ENCODE results near the gene CTNNA1.
"Not testable (repeated sequence)": the region's sequence is repeated elsewhere in the genome, so short reads cannot be mapped to it uniquely, and the experiment has no call there.

The CTNNA1 gene

DNA sequence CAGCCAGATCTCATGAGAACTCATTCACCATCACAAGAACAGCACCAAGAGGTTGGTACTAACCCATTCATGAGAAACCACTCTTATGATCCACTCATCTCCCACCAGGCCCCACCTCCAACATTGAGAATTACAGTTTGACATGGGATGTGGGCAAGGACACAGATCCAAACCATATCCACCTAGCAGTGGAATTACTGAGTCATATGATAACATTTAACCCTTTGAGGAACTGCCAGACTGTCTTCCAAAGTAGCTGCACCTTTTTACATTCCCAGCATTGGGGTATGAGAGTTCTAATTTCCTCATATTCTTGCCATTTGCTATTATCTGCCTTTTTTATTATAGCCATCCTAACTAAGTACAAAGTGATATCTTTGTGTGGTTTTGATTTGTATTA, 51.9 kb downstream of the CTNNA1 start:
- no peaks in the 10 kb centered on the region for H3K27me3 ChIP-seq
- no peak overlapping the region for H3K4me3 ChIP-seq (ENCODE audit: low read depth, low read length)
- H3K9me3 ChIP-seq, result no peaks in the 10 kb centered on the region
- no peak for DNase-seq
- H3K4me1 ChIP-seq, result no peaks in the 10 kb centered on the region
- peaks cover 2% of the 10 kb centered on the region; the same call in 1 of the 2 replicates for H3K36me3 ChIP-seq
- TF ChIP-seq, protein P1, sequence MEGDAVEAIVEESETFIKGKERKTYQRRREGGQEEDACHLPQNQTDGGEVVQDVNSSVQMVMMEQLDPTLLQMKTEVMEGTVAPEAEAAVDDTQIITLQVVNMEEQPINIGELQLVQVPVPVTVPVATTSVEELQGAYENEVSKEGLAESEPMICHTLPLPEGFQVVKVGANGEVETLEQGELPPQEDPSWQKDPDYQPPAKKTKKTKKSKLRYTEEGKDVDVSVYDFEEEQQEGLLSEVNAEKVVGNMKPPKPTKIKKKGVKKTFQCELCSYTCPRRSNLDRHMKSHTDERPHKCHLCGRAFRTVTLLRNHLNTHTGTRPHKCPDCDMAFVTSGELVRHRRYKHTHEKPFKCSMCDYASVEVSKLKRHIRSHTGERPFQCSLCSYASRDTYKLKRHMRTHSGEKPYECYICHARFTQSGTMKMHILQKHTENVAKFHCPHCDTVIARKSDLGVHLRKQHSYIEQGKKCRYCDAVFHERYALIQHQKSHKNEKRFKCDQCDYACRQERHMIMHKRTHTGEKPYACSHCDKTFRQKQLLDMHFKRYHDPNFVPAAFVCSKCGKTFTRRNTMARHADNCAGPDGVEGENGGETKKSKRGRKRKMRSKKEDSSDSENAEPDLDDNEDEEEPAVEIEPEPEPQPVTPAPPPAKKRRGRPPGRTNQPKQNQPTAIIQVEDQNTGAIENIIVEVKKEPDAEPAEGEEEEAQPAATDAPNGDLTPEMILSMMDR (IDR thresholded peaks at IDR 0.05; ENCODE audit: low read depth, low read length), result no peak

DNA sequence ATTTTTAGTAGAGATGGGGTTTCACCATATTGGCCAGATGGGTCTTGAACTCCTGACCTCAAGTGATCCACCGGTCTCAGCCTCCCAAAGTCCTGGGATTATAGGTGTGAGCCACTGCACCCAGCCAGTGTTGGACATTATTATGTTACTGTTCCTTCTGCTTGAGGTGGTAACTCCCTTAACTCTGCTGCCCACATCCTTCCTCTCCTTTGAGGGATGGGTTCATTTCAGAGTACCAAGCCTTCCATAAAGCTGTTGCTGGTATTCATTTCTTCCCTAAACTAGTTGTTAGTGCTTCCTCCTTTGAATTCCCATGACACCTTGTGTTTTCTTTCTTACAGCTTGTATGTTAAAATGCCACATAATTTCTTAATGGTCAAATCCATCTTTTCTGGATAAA, 54.0 kb downstream of the CTNNA1 start:
- no peaks in the 10 kb centered on the region for H3K27me3 ChIP-seq
- TF ChIP-seq, protein P1 (IDR thresholded peaks at IDR 0.05; ENCODE audit: low read depth, low read length), result no peak
- no peak overlapping the region for H3K4me3 ChIP-seq (ENCODE audit: low read depth, low read length)
- H3K36me3 ChIP-seq, result peaks cover 3% of the 10 kb centered on the region; the same call in 1 of the 2 replicates
- no peaks in the 10 kb centered on the region for H3K9me3 ChIP-seq
- H3K4me1 ChIP-seq, result no peaks in the 10 kb centered on the region
- no peak for DNase-seq

DNA sequence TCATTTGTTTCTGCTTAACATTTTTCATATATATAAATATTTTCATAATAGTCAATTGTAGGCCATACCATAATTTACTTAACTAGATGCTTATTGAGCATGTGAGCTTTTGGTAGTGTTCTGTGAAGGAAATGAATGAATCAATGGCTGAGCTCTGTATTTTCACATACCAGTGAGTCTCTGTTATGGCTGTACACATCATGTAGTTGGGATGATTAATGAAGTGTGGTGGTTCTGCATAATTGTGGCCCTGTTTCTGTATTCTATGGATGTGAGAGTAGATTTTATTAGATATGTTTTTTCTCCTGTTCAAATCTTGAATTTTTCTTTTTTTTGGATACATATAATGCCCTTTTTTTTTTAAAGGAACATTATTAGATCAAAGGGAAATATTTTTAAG, 56.2 kb downstream of the CTNNA1 start:
- TF ChIP-seq, protein P1 (IDR thresholded peaks at IDR 0.05; ENCODE audit: low read depth, low read length), result no peak
- Histone ChIP-seq H3K36me3 (peaks cover 5% of the 10 kb centered on the region; the same call in 1 of the 2 replicates), H3K9me3 (no peaks in the 10 kb centered on the region), H3K27me3 (no peaks in the 10 kb centered on the region), H3K4me1 (no peaks in the 10 kb centered on the region), H3K4me3 (ENCODE audit: low read depth, low read length) (no peak overlapping the region)
- DNase-seq, result no peak

DNA sequence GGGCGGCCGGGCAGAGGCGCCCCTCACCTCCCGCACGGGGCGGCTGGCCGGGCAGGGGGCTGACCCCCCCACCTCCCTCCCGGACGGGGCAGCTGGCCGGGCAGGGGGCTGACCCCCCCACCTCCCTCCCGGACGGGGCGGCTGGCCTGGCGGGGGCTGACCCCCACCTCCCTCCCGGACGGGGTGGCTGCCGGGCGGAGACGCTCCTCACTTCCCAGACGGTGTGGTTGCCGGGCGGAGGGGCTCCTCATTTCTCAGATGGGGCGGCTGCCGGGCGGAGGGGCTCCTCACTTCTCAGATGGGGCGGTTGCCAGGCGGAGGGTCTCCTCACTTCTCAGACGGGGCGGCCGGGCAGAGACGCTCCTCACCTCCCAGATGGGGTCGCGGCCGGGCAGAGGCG, 57.6 kb downstream of the CTNNA1 start:
- not testable (repeated sequence) for H3K4me1 ChIP-seq; H3K9me3 ChIP-seq; H3K36me3 ChIP-seq; DNase-seq; H3K4me3 ChIP-seq (ENCODE audit: low read depth, low read length); H3K27me3 ChIP-seq

DNA sequence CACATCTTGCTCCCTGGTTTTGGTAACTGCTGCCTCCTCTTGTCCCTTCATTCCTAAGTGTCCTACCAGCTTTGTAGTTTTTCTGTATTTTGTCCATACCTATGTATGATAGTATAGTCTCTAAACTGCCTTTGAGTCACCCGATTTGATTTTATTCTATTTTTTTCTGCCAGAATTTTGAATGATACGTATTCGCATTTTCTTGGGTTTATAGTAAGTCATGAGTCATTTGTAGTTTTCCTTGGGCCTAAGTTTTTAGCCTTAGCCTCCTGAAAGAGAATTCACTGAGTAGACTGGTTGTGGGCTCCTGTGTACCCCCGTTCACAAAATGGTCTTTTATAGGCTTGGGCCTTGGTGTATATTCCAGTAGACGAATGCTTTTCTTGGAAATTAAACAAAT, 62.3 kb downstream of the CTNNA1 start:
- Histone ChIP-seq H3K4me1 (no peaks in the 10 kb centered on the region), H3K4me3 (ENCODE audit: low read depth, low read length) (no peak overlapping the region), H3K9me3 (no peaks in the 10 kb centered on the region), H3K27me3 (no peaks in the 10 kb centered on the region), H3K36me3 (peaks cover 3% of the 10 kb centered on the region; the same call in 1 of the 2 replicates)
- no peak for DNase-seq
- TF ChIP-seq, protein P1 (IDR thresholded peaks at IDR 0.05; ENCODE audit: low read depth, low read length), result no peak

DNA sequence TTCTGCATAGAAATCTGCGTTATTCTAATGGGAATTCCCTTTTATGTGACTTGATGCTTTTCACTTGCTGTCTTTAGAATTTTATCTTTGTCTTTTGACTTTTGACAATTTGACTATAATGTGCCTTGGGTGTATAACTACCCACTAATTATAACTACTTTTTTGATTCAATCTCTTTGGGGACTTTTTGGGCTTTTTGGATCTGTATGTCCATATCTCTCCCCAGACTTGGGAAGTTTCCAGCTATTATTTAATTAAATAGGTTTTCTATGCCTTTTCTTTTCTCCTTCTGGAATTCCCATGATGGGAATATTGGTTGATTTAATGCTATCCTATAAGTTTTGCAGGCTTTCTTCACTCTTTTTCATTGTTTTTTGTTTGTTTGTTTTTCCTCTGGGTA, 64.0 kb downstream of the CTNNA1 start:
- Histone ChIP-seq H3K36me3 (peaks cover 3% of the 10 kb centered on the region; the same call in 1 of the 2 replicates), H3K9me3 (no peaks in the 10 kb centered on the region), H3K4me1 (no peaks in the 10 kb centered on the region), H3K27me3 (no peaks in the 10 kb centered on the region), H3K4me3 (ENCODE audit: low read depth, low read length) (no peak overlapping the region)
- TF ChIP-seq, protein P1 (IDR thresholded peaks at IDR 0.05; ENCODE audit: low read depth, low read length), result no peak
- DNase-seq, result no peak

DNA sequence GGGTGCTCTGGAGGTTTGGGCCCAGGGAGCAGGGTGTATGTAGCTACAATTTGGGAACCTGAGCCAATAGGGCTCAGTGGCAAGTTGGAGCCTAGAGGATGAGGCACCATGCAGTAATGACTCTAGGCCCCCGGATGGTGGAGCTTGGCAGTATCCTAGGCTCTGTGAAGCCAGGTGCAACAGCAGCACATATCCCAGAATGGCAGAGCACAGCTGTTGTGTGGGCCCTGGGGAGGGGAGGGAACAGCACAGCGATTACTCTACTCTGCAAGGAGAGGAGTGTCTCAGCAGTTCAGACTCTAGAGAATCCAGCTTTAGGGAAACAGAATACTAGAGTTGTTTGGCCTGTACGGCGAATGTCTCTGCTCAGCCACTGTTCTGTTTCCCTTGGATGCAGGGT, 65.9 kb downstream of the CTNNA1 start:
- Histone ChIP-seq H3K36me3 (no peaks in the 10 kb centered on the region; the same call in 1 of the 2 replicates), H3K4me1 (peaks cover 2% of the 10 kb centered on the region), H3K4me3 (ENCODE audit: low read depth, low read length) (no peak overlapping the region), H3K27me3 (no peaks in the 10 kb centered on the region), H3K9me3 (no peaks in the 10 kb centered on the region)
- TF ChIP-seq, protein P1 (IDR thresholded peaks at IDR 0.05; ENCODE audit: low read depth, low read length), result no peak
- DNase-seq, result no peak

All from BE2C (cell line).